ENCODE data around the gene FSIP1.

DNA sequence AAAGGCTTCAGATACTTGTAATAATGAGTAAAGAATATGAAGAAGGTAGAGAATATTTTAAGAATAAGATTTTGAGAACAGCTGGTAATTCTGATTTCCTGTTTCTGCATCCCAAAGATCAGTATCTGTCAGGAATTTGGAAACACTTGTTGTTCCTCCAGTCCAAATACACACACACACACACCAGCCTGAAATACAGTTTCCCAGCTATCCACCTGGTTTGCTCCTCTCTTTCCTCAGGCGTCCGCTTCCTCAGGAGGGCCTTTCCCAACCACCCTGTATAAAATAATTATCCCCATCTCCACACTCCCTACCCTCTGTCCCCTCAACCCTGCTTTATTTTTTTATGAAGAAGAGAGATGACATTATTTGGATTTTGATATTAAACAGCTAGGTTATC is 2.0 kb upstream of the FSIP1 start:
- TF ChIP-seq CTCF (IDR thresholded peaks at IDR 0.05) (no peak), POLR2A (IDR thresholded peaks at IDR 0.05) (no peak)
